ENCODE measurements around the gene WWC1. TPM values are rescaled to one million over a fixed set of nuclear protein-coding genes. Genes with fewer than 3 reads are reported as not detected.

Gene WWC1
- 3.0 and 4.9 TPM in 2 replicates for total RNA-seq

GRCh38 chr5:168291342-168291963 is at the start of gene WWC1:
WWC1 (plus strand) TSS chr5:168291645; CDS start chr5:168292153, 508 bp downstream.

GRCh38 chr5:168486136-168486879 is 194.9 kb downstream of the WWC1 start, which contains the start of gene RARS1:
RARS1 (plus strand) TSS chr5:168486471; CDS start chr5:168486499, 28 bp downstream.

Other genes starting within 250 kb of the WWC1 start
- 79.4 and 99.6 TPM in 2 replicates for gene RARS1, start 194.8 kb downstream of the WWC1 start, total RNA-seq
- gene FBLL1, start 237.7 kb downstream of the WWC1 start, total RNA-seq, result 0.26 TPM in 1 of 2 replicates, not detected in the other

Measured in epithelial cell of alveolus of lung (primary cell).